ACHN (cell line): Measurements from ENCODE around the gene MYL5.
A peak's percentile ranks its signal among the peaks of the same experiment; 100 is the strongest.

Experiments used
- DNase-seq: peaks from one replicate; pipeline ENCODE4 v3.0.0-alpha.2; 2015
- in situ Hi-C: cut with HindIII; loops from 2 replicates; pipeline ENCODE4 v1.10.0; 2017; ENCODE audit warnings: low sequenced_read_pairs, low pct_ligation_motif_present, low pct_unique_long_range_greater_than_20kb

MYL5 gene, protein sequence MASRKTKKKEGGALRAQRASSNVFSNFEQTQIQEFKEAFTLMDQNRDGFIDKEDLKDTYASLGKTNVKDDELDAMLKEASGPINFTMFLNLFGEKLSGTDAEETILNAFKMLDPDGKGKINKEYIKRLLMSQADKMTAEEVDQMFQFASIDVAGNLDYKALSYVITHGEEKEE

DNA sequence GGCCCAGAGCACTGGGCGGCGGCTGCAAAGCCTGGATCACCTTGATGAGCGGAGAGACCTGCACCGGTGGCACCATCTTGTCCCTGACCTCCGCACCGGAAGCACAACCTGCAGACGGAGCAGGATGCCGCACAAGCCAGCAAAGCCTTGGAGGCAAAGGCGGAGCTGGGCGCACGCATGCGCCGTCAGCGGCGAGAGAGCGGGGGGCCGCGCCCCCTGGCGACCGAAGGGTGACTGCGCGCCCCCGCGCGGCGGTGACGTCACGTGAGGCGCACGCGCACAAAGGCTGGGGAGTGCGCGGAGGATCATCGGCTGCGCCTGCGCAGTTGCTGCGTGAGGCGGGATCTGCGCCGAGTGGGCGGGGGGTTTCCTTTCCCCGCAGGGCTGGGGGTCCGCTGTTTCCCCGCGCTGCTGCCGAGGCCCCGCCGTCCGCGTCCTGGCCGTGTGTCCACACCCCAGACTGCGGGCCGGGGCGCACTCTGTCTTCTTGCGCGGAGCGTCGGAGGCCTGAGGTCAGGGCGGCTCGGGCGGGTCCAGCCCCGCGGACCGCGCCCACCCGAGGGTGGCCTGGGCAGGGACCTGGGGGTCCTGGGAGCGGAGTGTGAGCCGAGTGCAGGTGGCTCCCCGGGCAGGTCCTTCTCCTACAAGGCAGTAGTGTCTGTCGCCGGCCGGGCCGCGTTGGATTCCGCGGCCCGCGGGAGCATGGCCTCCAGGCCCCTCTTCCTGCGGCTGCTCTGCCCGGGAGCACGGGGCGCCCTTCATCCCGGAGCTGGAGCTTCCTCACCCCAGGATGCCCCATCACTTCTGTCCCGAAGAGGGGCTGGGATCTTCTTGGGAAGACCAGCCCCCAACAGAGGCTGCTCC lies at the start of gene MYL5, which contains the start of gene ATP5ME:
MYL5 (plus strand) TSS at position 371 of the 864 bp plus-strand sequence. CDS start 3,485 bp downstream, outside the sequence.
ATP5ME (minus strand) TSS at position 105 of the 864 bp plus-strand sequence; CDS start at position 76, 29 bp downstream.
- in situ Hi-C loops = no loop called here
- DNase-seq = peak; percentile 91

DNA sequence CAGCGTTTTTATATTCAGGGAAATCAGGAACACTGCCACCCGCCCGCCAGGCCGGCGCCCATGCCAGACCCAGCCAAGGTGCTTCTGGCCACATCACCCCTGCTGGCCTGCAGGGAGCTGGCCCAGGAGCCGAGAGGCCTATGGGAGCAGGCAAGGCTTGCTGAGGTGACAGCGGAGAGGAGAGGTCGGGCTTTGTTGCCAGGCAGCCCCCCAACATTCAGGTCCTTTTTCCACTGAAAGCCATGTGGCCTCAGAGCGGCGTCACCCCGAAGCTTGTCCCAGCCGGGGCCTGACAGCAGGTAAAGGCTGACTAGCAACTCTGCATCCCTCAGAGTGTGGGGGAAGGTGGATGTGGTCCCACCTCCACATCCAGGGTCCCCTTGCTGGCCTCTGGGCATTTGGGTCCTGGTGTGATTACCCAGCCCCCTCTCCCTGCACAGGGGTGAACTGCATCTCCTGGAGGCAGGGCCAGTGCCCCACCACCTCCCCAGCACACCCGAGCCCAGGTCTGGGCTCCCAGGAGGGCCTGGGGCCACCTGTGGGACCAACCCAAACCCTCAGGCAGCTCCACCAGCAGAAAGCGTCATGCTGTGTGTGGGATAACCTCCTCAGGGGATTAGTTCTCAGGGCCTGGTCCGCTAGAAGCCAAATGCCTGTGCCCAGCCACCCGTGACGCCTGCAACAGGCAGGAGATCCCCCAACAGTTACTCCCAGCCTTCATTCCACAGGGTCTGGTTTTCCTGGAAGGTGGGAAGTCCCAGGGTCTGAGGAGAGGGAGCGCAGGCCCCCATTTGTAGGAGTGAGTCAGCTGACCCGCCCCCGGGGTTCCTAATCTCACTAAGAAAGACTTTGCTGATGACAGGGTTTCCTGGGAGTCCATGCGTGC lies 49.4 kb upstream of the MYL5 start, which contains the start of gene PDE6B:
PDE6B (plus strand) TSS at position 869 of the 886 bp plus-strand sequence. CDS start 54 bp downstream, outside the sequence.
- DNase-seq = peak; percentile 59
- in situ Hi-C loops = no loop called here

DNA sequence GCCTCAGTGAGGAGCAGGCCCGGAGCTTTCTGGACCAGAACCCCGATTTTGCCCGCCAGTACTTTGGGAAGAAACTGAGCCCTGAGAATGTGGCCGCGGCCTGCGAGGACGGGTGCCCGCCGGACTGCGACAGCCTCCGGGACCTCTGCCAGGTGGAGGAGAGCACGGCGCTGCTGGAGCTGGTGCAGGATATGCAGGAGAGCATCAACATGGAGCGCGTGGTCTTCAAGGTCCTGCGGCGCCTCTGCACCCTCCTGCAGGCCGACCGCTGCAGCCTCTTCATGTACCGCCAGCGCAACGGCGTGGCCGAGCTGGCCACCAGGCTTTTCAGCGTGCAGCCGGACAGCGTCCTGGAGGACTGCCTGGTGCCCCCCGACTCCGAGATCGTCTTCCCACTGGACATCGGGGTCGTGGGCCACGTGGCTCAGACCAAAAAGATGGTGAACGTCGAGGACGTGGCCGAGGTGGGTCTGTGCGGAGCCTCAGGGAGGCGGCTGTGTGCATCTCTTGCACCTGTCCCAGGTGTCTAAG lies 48.6 kb upstream of the MYL5 start:
- no peak for DNase-seq
- in situ Hi-C loops = no loop called here

DNA sequence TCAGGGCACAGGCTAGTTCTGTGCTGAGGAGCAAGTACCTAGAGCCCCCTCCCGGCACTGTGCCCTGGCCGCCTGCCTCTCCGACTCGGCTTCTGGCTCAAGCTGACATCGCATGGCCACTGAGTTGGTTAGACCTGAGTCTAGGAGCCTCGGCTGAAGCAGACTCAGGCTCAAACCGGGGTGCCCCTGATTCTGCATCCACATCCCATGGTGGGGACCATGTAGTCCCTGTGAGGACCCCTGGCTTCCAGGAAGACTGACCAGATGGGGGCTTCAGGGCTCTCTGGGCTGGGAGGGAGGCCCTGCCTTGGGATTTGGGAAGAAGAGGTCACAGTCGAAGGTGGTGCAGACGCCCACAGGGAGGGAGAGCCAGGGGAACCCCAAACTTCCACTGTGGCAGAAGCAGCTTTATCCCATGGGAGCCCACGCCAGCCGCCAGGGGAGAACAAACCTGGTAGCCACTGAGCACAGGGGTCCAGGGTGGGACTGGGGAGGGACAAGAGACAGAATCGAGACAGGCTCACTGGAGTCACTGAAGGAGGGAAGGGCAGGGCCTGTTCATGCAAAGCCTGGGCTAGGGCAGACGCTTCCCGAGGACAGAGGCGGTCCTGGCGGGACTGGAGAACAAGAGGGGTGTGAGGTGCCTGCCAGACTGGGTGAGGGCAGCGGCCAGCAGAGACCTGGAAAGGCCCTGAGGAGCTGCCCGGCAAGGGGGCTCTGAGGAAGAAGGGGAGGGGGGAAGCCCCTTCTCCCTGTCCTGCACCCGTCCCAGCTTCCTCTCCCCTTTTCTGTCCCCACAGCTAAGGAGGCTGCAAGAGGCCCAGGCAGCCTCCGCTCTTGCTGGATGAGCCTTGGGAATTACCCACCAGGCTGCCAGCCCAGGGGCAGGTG lies 47.9 kb upstream of the MYL5 start:
- in situ Hi-C loops = no loop called here
- no peak for DNase-seq

DNA sequence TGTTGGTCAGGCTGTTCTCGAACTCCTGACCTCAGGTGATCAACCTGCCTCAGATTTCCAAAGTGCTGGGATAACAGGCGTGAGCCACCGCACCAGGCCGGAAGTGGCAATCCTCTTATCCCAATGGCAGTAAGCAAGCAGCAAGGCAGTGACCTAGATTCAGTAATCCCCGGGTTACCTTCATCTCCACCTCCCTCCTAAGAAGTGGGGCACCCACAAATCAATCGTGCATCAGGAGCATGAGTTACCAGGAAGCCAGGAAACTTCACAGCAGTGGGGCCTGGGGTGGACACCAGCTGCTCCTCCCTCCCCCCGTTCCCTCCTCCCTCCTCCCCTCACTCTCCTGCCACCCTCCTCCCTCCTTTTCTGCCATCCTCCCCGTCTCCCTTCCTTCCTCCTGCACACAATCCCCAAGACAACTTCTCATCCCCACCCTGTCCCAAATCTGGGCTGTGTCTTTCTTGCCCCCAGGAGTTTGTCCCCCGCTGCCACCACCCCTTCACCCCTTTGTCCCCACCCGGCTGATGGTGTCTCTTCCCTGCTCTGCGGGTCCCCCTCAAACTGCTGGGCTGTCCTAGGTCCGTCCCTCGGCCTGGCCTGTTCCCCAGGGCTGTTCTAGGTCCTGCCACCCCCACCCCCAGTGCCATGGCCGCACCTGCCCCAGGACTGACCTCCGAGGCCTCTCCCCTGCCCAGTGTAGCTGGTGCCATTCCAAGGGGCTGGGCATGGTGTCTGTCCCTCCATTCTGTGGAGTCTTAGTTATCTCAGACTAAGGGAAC lies 46.8 kb upstream of the MYL5 start:
- in situ Hi-C loops = no loop called here
- DNase-seq = no peak

DNA sequence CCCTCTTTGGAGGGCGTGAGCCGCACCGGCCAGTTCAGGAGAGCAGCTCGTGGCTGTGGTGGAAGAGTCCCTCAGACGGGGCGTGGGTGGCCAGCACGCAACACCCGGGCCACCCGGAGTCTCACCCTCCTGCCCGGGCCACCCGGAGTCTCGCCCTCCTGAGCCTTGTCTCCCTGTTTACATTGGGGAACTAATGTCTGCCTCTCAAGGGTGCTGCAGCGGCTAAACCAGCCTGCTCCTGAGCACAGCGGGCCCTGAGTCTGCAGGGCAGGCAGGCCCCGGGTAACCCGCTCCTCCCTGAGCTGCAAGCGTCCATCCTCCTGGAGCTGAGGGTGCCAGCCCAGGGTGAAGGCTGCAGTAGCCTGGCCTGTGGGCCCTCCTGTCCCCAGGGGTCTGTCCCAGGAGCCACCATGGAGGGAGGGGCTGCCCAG lies 46.0 kb upstream of the MYL5 start:
- in situ Hi-C loops = no loop called here
- DNase-seq = no peak

DNA sequence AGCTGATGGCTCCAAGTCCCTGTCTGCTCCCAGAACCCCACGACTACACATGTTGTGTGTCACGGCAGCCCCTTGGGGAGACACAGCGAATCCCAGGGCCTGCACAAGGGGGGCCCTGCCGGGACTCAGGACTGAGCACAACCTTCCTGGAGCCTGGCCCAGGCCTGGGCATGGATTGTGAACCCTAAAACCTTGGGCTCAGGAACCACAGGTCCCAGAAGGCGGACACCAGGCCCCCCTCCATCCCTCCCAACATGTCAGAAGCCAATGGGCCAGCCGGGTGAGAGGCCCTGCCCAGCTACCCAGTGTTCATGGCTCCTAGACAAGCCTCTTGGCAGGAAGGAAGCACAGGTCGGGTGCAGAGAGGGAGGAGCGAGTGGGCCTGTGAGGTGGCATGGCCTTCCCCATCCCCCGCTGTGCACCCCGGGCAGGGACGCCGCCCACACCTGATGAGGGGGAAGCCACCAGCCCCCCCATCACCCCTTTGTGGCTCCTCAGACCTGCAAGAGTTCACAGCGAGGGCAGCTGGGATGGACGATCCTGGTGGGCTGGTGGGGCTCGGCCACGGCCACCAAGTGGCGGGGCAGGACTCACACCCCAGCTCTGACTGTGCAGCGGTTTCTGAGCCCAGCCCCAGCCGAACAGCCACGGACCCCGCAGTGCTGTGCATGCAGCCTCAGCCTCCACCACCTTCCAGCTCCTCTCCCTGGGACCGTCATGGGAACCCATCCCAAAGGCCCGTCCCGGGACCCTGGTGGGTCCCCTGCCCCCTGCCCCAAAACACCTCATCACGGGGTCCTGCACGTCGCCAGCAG lies 45.3 kb upstream of the MYL5 start:
- in situ Hi-C loops = no loop called here

DNA sequence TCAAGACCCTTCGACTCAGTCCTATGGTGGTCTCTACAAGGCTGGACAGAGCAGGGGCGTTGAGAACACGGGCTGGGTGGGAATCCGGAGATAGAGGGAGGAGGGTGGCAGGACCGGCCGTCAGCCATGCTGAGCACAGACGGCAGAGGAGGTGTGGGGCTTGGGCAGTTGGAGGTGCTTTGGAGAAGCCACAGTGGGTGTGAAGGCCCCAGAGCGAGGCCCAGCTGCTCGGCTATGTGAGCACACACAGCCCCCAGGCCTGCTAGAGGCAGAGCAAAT lies 44.8 kb upstream of the MYL5 start:
- in situ Hi-C loops = no loop called here
- DNase-seq = no peak

More for the DNA sequence above, 45.3 kb upstream of the MYL5 start:
- no peak for DNase-seq

DNA sequence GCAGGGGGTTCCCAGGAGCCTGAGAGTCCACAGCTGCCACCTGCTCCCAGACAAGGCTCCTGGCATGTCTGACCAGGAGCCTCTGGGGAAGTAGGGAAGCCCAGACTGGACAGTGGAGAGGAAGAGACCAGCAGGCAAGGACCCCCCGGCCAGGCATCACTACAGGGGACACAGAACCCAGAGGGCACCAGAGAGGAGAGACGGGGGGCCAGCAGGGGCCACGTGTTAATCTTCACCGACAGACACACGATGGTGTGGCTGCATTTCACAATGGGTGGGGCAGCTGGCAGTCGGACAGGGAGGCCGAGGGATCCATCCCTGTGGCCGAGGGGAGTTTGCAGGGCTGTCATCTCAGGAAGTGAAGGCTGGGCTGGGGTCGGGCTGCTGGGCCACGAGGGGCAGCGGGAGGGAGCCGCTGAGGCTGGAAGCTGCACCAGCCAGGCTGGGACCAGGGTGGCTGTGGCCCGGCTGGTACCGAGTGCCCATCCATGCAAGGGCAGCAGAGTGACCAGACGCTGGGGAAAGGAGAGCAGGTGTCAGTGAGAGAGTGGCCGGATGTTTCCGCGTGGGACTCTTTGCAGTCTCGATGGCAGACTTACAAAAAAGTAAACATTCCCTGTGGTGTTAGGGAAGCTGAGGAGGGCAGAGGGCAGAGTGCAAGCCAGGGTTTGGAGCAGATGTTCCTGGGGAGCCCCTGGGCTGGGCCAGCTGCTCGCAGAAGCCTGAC lies 44.3 kb upstream of the MYL5 start:
- DNase-seq = no peak
- in situ Hi-C loops = no loop called here

DNA sequence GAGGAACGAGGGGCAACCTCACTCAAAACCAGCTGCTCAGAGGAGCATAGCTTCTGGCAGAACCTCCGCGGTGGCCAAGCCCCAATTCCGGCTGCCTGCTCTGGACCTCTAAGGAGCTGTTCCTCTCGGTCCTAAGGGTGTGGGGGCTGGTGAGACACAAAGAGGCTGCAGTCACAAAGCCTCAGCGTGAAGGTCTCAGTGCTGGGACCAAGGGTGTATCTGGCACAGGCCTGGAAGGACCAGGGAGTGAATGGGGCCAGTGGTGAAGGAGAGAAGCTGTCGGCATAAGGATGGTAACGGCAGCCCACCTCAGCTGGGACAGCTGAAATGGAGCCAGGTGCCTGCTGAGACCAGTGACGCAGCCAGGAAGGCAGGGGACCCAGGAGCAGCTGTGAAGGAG lies 43.7 kb upstream of the MYL5 start:
- no peak for DNase-seq
- in situ Hi-C loops = no loop called here

DNA sequence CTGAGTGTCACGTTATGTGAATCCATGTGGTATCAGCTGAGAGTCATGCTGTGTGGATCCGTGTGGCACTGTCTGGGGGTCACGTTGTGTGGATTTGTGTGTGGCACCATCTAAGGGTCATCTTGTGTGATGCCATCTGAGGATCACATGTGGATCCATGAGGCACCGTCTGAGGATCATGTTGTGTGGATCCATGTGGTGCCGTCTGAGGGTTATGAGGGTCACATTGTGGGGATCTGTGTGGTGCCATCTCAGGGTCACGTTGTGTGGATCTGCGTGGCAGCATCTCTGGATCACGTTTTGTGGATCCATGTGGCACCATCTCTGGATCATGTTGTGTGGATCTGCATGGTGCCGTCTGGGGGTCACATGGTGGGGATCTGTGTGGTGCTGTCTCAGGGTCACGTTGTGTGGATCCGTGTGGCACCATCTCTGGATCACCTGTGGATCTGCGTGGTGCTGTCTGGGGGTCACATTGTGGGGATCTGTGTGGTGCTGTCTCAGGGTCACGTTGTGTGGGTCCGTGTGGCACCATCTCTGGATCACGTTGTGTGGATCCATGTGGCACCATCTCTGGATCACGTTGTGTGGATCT lies 42.0 kb upstream of the MYL5 start:
- DNase-seq = no peak
- in situ Hi-C loops = no loop called here

DNA sequence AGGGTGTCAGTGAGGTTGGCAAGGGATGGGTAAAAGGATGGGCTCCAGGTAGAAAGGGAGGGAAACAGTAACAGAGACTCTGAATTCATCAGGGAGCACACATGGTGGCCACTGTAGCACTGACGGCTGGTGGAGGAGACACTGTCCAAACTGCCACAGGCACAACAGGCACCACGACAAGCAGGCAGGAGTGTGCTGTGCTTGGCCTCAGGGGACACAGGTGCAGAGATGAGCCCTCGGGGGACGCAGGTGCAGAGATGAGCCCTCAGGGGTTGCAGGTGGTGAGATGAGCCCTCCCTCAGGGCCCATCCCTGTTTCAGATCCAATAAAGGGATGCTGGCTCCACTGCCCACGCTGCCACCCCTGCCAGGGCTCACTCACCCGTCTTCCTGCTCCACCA lies 41.4 kb upstream of the MYL5 start:
- in situ Hi-C loops = no loop called here
- DNase-seq = no peak

DNA sequence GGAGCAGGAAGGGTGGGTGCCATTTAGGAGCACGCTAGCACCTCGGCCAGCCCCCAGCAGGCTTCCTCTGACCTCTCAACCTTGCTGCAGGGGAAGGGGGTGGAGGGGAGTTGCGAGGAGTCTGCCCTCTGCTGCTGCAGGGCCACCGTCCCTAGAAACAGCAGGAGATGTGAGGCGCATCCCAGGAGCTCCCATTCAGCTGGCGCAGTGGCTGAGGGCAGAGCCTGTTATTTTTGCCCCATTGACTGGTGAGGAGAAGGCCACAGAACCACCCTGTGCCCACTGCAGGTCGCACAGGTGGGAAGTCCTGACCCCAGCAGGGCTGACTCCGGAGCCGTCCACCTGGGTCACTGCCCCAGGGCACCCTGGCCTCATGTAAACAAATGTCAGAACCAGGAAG lies 40.9 kb upstream of the MYL5 start:
- DNase-seq = no peak
- in situ Hi-C loops = no loop called here

DNA sequence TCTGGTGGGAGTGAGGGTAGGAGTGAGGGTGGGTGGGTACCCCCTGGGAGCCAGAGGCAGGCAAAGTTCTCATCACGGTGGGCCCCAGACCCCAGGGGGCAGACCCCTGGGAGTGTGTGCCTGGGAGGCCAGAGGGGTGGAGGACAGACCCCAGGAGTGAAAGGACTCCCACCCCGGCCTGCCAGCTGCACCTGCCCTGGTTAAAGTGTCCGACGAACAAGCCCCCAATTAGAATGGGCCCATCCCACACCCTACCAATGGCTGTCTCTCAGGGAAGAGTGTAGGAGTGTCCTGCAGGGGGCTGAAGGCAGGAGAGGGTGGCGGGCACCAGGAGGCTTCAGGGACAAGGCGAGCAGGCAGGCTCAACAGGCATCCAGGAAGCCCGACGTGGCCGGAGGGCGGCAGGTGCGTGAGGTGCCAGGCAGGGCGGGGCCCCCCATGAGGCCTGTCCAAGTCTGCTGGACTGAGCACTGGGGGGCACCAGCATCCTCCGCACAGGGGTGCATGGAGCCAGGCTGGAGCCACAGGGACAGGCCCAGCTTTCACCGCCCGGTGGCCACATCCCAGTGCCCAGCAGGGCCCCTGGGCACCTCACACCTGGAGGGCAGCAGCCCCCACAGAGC lies 40.3 kb upstream of the MYL5 start:
- no peak for DNase-seq
- in situ Hi-C loops = no loop called here

DNA sequence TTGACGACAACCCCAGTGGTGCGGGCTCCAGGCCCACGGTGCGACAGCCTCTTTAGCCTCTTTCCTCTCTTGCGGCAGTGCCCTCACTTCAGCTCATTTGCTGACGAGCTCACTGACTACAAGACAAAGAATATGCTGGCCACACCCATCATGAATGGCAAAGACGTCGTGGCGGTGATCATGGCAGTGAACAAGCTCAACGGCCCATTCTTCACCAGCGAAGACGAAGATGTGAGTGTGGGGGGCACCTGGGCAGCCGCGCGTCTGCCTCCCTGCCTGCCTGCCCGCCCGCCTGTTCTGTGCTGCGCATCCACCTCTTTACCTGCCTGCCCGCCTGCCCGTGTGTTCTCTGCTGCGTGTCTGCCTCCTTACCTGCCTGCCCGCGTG lies 39.8 kb upstream of the MYL5 start:
- in situ Hi-C loops = no loop called here
- no peak for DNase-seq
